Endothelial cell (in vitro differentiated cells): ENCODE measurements around the gene LRRC3B. TPM values are rescaled to one million over a fixed set of nuclear protein-coding genes. Genes with fewer than 3 reads are reported as not detected.
"Not testable (repeated sequence)": the region's sequence is repeated elsewhere in the genome, so short reads cannot be mapped to it uniquely, and the experiment has no call there.

Source experiments
- DNase-seq: peaks from one replicate; pipeline ENCODE4 v3.0.0; 2021; ENCODE audit warnings: low spot score
- H3K27ac Mint-ChIP-seq: one replicate; pipeline ENCODE4 v1.8.0; 2021; ENCODE audit warnings: mixed read lengths, inconsistent platforms; ENCODE audit not compliant: unreplicated experiment
- H3K27me3 Mint-ChIP-seq: one replicate; pipeline ENCODE4 v1.8.0; 2021; ENCODE audit warnings: mild to moderate bottlenecking, moderate library complexity, mixed read lengths, inconsistent platforms; ENCODE audit not compliant: unreplicated experiment
- H3K36me3 Mint-ChIP-seq: one replicate; pipeline ENCODE4 v1.8.0; 2021; ENCODE audit warnings: mild to moderate bottlenecking, low read depth, mixed read lengths, inconsistent platforms; ENCODE audit not compliant: unreplicated experiment
- H3K4me1 Mint-ChIP-seq: one replicate; pipeline ENCODE4 v1.8.0; 2021; ENCODE audit warnings: mild to moderate bottlenecking, mixed read lengths, inconsistent platforms; ENCODE audit not compliant: unreplicated experiment
- H3K4me3 Mint-ChIP-seq: one replicate; pipeline ENCODE4 v1.8.0; 2021; ENCODE audit warnings: mild to moderate bottlenecking, mixed read lengths, inconsistent platforms; ENCODE audit not compliant: unreplicated experiment
- H3K9me3 Mint-ChIP-seq: one replicate; pipeline ENCODE4 v1.8.0; 2021; ENCODE audit warnings: mixed read lengths, inconsistent platforms; ENCODE audit not compliant: unreplicated experiment
- CTCF ChIP-seq: fragments of 200-600 bp; sonication (generic); IDR thresholded peaks from one replicate; pipeline ENCODE4 v1.5.0; 2021; ENCODE audit warnings: antibody characterized with exemption; ENCODE audit not compliant: unreplicated experiment
- total RNA-seq: library from RNA; stranded (reverse); fragmentation: NEBNext Ultra II Directional; extraction: Animal tissue kit (Norgen Biotek cat#: 25700); gene quantifications from one replicate; pipeline ENCODE4 v1.2.1, GENCODE V29; 2021; ENCODE audit not compliant: unreplicated experiment

Gene LRRC3B
- total RNA-seq, 1 donor from 2014 or later: 3.6 TPM

GRCh38 chr3:26589678-26590077, 32.9 kb upstream of the LRRC3B start:
- Mint-ChIP-seq H3K27ac (no peak overlapping the region), H3K36me3 (no peaks in the 10 kb centered on the region), H3K27me3 (peaks cover 2% of the 10 kb centered on the region)

GRCh38 chr3:26590919-26591484, 31.6 kb upstream of the LRRC3B start:
- no peaks in the 10 kb centered on the region for H3K9me3 Mint-ChIP-seq
- no peak for DNase-seq
- no peak overlapping the region for H3K4me3 Mint-ChIP-seq
- H3K27ac Mint-ChIP-seq: no peak overlapping the region
- no peaks in the 10 kb centered on the region for H3K36me3 Mint-ChIP-seq
- peaks cover 3% of the 10 kb centered on the region for H3K27me3 Mint-ChIP-seq
- no peak for TF ChIP-seq CTCF
- H3K4me1 Mint-ChIP-seq: no peaks in the 10 kb centered on the region

More at GRCh38 chr3:26589678-26590077, 32.9 kb upstream of the LRRC3B start:
- no peaks in the 10 kb centered on the region for H3K4me1 Mint-ChIP-seq
- no peak for TF ChIP-seq CTCF
- no peak for DNase-seq
- no peak overlapping the region for H3K4me3 Mint-ChIP-seq
- no peaks in the 10 kb centered on the region for H3K9me3 Mint-ChIP-seq

GRCh38 chr3:26591926-26592325, 30.6 kb upstream of the LRRC3B start:
- peaks cover 4% of the 10 kb centered on the region for H3K27me3 Mint-ChIP-seq
- TF ChIP-seq CTCF: no peak
- H3K27ac Mint-ChIP-seq: no peak overlapping the region
- H3K4me1 Mint-ChIP-seq: no peaks in the 10 kb centered on the region
- H3K36me3 Mint-ChIP-seq: no peaks in the 10 kb centered on the region
- H3K4me3 Mint-ChIP-seq: no peak overlapping the region
- no peaks in the 10 kb centered on the region for H3K9me3 Mint-ChIP-seq
- no peak for DNase-seq

GRCh38 chr3:26592451-26592850, 30.1 kb upstream of the LRRC3B start:
- Mint-ChIP-seq H3K4me3 (no peak overlapping the region), H3K9me3 (no peaks in the 10 kb centered on the region), H3K27ac (no peak overlapping the region), H3K4me1 (no peaks in the 10 kb centered on the region), H3K36me3 (no peaks in the 10 kb centered on the region), H3K27me3 (peaks cover 4% of the 10 kb centered on the region)
- TF ChIP-seq CTCF: no peak
- DNase-seq: no peak

GRCh38 chr3:26596335-26596734, 26.2 kb upstream of the LRRC3B start:
- no peak for TF ChIP-seq CTCF
- Mint-ChIP-seq H3K4me1 (no peaks in the 10 kb centered on the region), H3K9me3 (no peaks in the 10 kb centered on the region), H3K27me3 (peaks cover 2% of the 10 kb centered on the region), H3K4me3 (no peak overlapping the region), H3K27ac (no peak overlapping the region), H3K36me3 (no peaks in the 10 kb centered on the region)
- no peak for DNase-seq

GRCh38 chr3:26603311-26603710, 19.3 kb upstream of the LRRC3B start:
- H3K36me3 Mint-ChIP-seq, H3K27ac Mint-ChIP-seq, H3K4me1 Mint-ChIP-seq, DNase-seq, H3K4me3 Mint-ChIP-seq, H3K27me3 Mint-ChIP-seq, H3K9me3 Mint-ChIP-seq: not testable (repeated sequence)

- not testable (repeated sequence) for DNase-seq, H3K4me1 Mint-ChIP-seq, H3K4me3 Mint-ChIP-seq, H3K36me3 Mint-ChIP-seq, H3K9me3 Mint-ChIP-seq, H3K27ac Mint-ChIP-seq, H3K27me3 Mint-ChIP-seq
Measured at GRCh38 chr3:26603771-26604170, 18.8 kb upstream of the LRRC3B start.
